ENCODE data around the gene ANKLE1.

DNA sequence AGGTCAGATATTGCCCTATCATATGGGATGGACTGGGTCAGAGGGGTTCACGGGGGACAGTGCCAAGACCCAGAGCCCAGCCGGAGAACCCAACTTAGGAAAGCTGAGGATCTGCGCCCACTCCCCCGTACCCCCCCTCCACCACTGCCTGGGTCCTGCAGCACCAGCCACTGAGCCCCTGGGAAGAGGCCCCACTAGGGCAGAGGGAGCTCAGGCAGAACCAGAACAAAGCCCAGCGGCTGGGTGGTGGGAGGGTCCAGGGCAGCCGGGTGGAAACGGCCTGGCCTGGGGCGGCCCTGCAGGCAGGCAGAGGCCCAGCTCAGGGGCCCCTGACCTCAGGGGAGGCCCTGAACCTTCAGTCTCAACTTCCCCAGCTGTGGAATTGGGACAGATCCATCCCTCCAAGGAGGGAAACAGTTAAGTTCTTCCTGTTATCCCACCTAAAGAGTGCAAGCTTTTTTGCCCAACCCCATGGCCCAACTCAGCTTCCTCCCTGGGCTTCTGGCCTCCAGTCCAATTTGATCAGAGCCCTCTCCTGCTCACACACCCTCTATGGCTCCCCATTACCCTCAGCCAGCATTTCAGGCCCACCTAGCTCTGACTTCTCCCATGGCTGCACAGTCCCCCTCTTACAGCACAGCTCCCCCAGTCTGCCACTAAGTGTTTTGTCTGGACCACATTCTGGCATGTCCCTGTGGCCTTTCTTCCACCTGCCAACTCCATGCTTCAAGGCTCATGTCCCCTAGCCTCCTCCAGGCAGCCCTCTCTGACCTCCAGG is 39.1 kb upstream of the ANKLE1 start:
- TF ChIP-seq POLR2AphosphoS5 (IDR thresholded peaks at IDR 0.05; ENCODE audit: low read depth, low read length) = no peak
- TF ChIP-seq POLR2A (IDR thresholded peaks at IDR 0.05; ENCODE audit: low read depth, low read length) = no peak
